HG02642 (cell line): Measurements from ENCODE around the gene UNC45B.
"Not testable (repeated sequence)": the region's sequence is repeated elsewhere in the genome, so short reads cannot be mapped to it uniquely, and the experiment has no call there.

Experiments used
- ATAC-seq: cut with Tn5 transposase; IDR thresholded peaks from one replicate; pipeline ENCODE4 v1.9.1; 2021; ENCODE audit warnings: mild to moderate bottlenecking; ENCODE audit not compliant: unreplicated experiment, poor library complexity

UNC45B gene

GRCh38 chr17:35147375-35147905 is at the start of gene UNC45B:
Gene UNC45B (plus strand): TSS chr17:35147817. CDS start chr17:35148264, 447 bp downstream.
- ATAC-seq: no peak

- ATAC-seq: no peak
Observed at GRCh38 chr17:35099908-35100307, 47.7 kb upstream of the UNC45B start.

GRCh38 chr17:35101036-35101435 is 46.6 kb upstream of the UNC45B start:
- ATAC-seq: no peak

GRCh38 chr17:35101725-35102124 is 45.9 kb upstream of the UNC45B start:
- ATAC-seq: no peak

GRCh38 chr17:35103271-35103670 is 44.3 kb upstream of the UNC45B start:
- no peak for ATAC-seq

GRCh38 chr17:35104844-35105450 is 42.7 kb upstream of the UNC45B start:
- no peak for ATAC-seq

- not testable (repeated sequence) for ATAC-seq
Observed at GRCh38 chr17:35110791-35111190, 36.8 kb upstream of the UNC45B start.

GRCh38 chr17:35116845-35117244 is 30.8 kb upstream of the UNC45B start:
- ATAC-seq: no peak

GRCh38 chr17:35117984-35118383 is 29.6 kb upstream of the UNC45B start:
- no peak for ATAC-seq

GRCh38 chr17:35119370-35120165 is 28.0 kb upstream of the UNC45B start, which contains the start of gene RAD51D:
Gene RAD51D (minus strand): TSS chr17:35119860. CDS start chr17:35119613, 247 bp downstream.
- ATAC-seq: peak; percentile 84

GRCh38 chr17:35121315-35121714 is 26.3 kb upstream of the UNC45B start, which contains the start of gene FNDC8:
Gene FNDC8 (plus strand): TSS chr17:35121615. CDS start chr17:35121694, 79 bp downstream.
- no peak for ATAC-seq

GRCh38 chr17:35127751-35128514 is 19.7 kb upstream of the UNC45B start:
- no peak for ATAC-seq

- no peak for ATAC-seq
Observed at GRCh38 chr17:35129154-35129972, 18.3 kb upstream of the UNC45B start.

GRCh38 chr17:35129973-35130351 is 17.7 kb upstream of the UNC45B start:
- ATAC-seq: no peak

GRCh38 chr17:35130392-35130791 is 17.2 kb upstream of the UNC45B start:
- no peak for ATAC-seq

GRCh38 chr17:35132099-35132498 is 15.5 kb upstream of the UNC45B start:
- no peak for ATAC-seq

- ATAC-seq: no peak
Observed at GRCh38 chr17:35132816-35133550, 14.6 kb upstream of the UNC45B start.

- no peak for ATAC-seq
Observed at GRCh38 chr17:35135322-35135721, 12.3 kb upstream of the UNC45B start.

- ATAC-seq: no peak
Observed at GRCh38 chr17:35138218-35138617, 9.4 kb upstream of the UNC45B start.
